ENCODE results near the gene CRHR2.

CRHR2 gene

GRCh38 chr7:30702200-30702599 is 19.9 kb upstream of the CRHR2 start (continued):
- TF ChIP-seq YY2 (tag by site-specific recombination; IDR thresholded peaks at IDR 0.05) (no peak), ZFP37 (tag by site-specific recombination; IDR thresholded peaks at IDR 0.05) (no peak), ZNF146 (tag by site-specific recombination; IDR thresholded peaks at IDR 0.05) (no peak), ZBTB8A (tag by site-specific recombination; IDR thresholded peaks at IDR 0.05) (no peak), PRDM4 (tag by site-specific recombination; IDR thresholded peaks at IDR 0.05) (no peak), ZNF48 (tag by site-specific recombination; IDR thresholded peaks at IDR 0.05) (no peak), ZNF623 (tag by site-specific recombination; IDR thresholded peaks at IDR 0.05) (no peak)

GRCh38 chr7:30700941-30701340 is 18.7 kb upstream of the CRHR2 start:
- Histone ChIP-seq H3K4me1 (ENCODE audit: control insufficient read depth, insufficient read depth, low read length) (no peaks in the 10 kb centered on the region), H3K4me3 (ENCODE audit: low read depth, low read length) (no peak overlapping the region), H3K36me3 (ENCODE audit: control insufficient read depth in 2 of 2, insufficient read depth in 1 of 2, low read length in 2 of 2) (no peaks in the 10 kb centered on the region), H3K9me3 (ENCODE audit: control insufficient read depth, insufficient read depth, low read depth, low read length) (no peaks in the 10 kb centered on the region), H3K27ac (ENCODE audit: extremely low read depth, low read depth, low read length) (no peak overlapping the region)
- TF ChIP-seq ZNF670 (tag by site-specific recombination; IDR thresholded peaks at IDR 0.05; ENCODE audit: low read depth), result no peak
- no peak for TF ChIP-seq REPIN1 (tag by site-specific recombination; IDR thresholded peaks at IDR 0.05; ENCODE audit: low read depth)
- TF ChIP-seq ZNF146 (tag by site-specific recombination; IDR thresholded peaks at IDR 0.05), result no peak
- ChIA-PET CTCF (interaction anchor here (0.6 to 1.5 kb wide), 4 partner anchors 8 to 40 kb away, joined by 3 to 4 read pairs (median 4); partner anchors contain the start of gene CRHR2), POLR2A (no interaction called here)

GRCh38 chr7:30699706-30700495 is 17.6 kb upstream of the CRHR2 start:
- POLR2A ChIA-PET, result no interaction called here
- peak; percentile 29; the same call in 1 of the 2 replicates for TF ChIP-seq EGR2 (tag by site-specific recombination; IDR thresholded peaks at IDR 0.05; ENCODE audit: low read depth)
- no peak for TF ChIP-seq ZNF837 (tag by site-specific recombination; IDR thresholded peaks at IDR 0.05)
- H3K9me3 ChIP-seq (ENCODE audit: control insufficient read depth, insufficient read depth, low read depth, low read length), result no peaks in the 10 kb centered on the region
- no peak overlapping the region for H3K4me3 ChIP-seq (ENCODE audit: low read depth, low read length)
- H3K36me3 ChIP-seq (ENCODE audit: control insufficient read depth in 2 of 2, insufficient read depth in 1 of 2, low read length in 2 of 2), result no peaks in the 10 kb centered on the region
- CTCF ChIA-PET, result interaction anchor here (0.7 to 1.2 kb wide), 3 partner anchors 15 to 41 kb away, joined by 3 read pairs; partner anchors contain the start of gene CRHR2
- no peak overlapping the region for H3K27ac ChIP-seq (ENCODE audit: extremely low read depth, low read depth, low read length)
- H3K4me1 ChIP-seq (ENCODE audit: control insufficient read depth, insufficient read depth, low read length), result no peaks in the 10 kb centered on the region

- H3K9me3 ChIP-seq (ENCODE audit: control insufficient read depth, insufficient read depth, low read depth, low read length), result no peaks in the 10 kb centered on the region
- no peak overlapping the region for H3K27ac ChIP-seq (ENCODE audit: extremely low read depth, low read depth, low read length)
- CTCF ChIA-PET, result interaction anchor here (0.6 to 1.3 kb wide), 4 partner anchors 17 to 46 kb away, joined by 3 to 5 read pairs (median 4); partner anchors contain the start of gene CRHR2
- no peaks in the 10 kb centered on the region for H3K4me1 ChIP-seq (ENCODE audit: control insufficient read depth, insufficient read depth, low read length)
- POLR2A ChIA-PET, result interaction anchor here (0.6 kb wide), 1 partner anchor 10 kb away, joined by 3 read pairs; no protein-coding TSS in a partner anchor
- H3K36me3 ChIP-seq (ENCODE audit: control insufficient read depth in 2 of 2, insufficient read depth in 1 of 2, low read length in 2 of 2), result no peaks in the 10 kb centered on the region
- no peak overlapping the region for H3K4me3 ChIP-seq (ENCODE audit: low read depth, low read length)
- TF ChIP-seq ZNF677 (tag by site-specific recombination; IDR thresholded peaks at IDR 0.05) (no peak), ZBTB17 (tag by site-specific recombination; IDR thresholded peaks at IDR 0.05) (no peak), REST (tag by site-specific recombination; IDR thresholded peaks at IDR 0.05) (no peak), ZNF837 (tag by site-specific recombination; IDR thresholded peaks at IDR 0.05) (no peak), ZNF140 (tag by site-specific recombination; IDR thresholded peaks at IDR 0.05) (no peak), ZBTB48 (tag by site-specific recombination; IDR thresholded peaks at IDR 0.05) (no peak), ZNF24 (tag by site-specific recombination; IDR thresholded peaks at IDR 0.05) (no peak), ZNF239 (tag by site-specific recombination; IDR thresholded peaks at IDR 0.05) (no peak), KLF1 (tag by site-specific recombination; IDR thresholded peaks at IDR 0.05) (no peak), ZSCAN30 (tag by site-specific recombination; IDR thresholded peaks at IDR 0.05) (no peak), ZNF664 (tag by site-specific recombination; IDR thresholded peaks at IDR 0.05) (no peak), ZNF16 (tag by site-specific recombination; IDR thresholded peaks at IDR 0.05; ENCODE audit: low read depth) (no peak), ZNF585B (tag by site-specific recombination; IDR thresholded peaks at IDR 0.05) (no peak), OVOL3 (tag by site-specific recombination; IDR thresholded peaks at IDR 0.05) (no peak), ZNF324 (tag by site-specific recombination; IDR thresholded peaks at IDR 0.05) (no peak), ZBTB7A (tag by site-specific recombination; IDR thresholded peaks at IDR 0.05; ENCODE audit: low read depth) (no peak)
Measured at GRCh38 chr7:30698481-30698880, 16.2 kb upstream of the CRHR2 start.

All from HEK293 (cell line).